GM18909 (cell line): ENCODE measurements around the gene MAP4K4.
"Not testable (repeated sequence)": the region's sequence is repeated elsewhere in the genome, so short reads cannot be mapped to it uniquely, and the experiment has no call there.

Source experiments
- ATAC-seq: cut with Tn5 transposase; IDR thresholded peaks from one replicate; pipeline ENCODE4 v1.9.1; 2021; ENCODE audit warnings: mild to moderate bottlenecking; ENCODE audit not compliant: unreplicated experiment, poor library complexity

The MAP4K4 gene

DNA sequence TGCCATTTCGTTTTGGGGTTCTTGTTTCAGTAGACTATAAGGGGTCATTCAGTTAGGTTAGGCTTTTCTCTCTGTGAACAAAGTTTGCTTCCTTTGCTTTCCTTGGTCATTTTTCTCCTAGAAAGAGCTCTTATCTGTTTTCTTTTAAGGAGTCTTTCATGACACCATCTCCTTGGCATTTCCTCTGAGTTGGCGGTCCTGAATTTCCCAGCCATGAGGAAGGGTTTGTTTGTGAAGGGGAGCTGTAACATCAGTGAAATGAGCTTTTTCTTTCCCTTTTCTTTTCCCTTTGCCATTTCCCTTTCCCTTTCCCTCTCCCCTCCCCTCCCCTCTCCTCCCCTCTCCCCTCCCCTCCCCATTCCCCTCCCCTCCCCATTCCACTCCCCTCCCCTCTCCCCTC, 61.7 kb downstream of the MAP4K4 start:
- no peak for ATAC-seq

DNA sequence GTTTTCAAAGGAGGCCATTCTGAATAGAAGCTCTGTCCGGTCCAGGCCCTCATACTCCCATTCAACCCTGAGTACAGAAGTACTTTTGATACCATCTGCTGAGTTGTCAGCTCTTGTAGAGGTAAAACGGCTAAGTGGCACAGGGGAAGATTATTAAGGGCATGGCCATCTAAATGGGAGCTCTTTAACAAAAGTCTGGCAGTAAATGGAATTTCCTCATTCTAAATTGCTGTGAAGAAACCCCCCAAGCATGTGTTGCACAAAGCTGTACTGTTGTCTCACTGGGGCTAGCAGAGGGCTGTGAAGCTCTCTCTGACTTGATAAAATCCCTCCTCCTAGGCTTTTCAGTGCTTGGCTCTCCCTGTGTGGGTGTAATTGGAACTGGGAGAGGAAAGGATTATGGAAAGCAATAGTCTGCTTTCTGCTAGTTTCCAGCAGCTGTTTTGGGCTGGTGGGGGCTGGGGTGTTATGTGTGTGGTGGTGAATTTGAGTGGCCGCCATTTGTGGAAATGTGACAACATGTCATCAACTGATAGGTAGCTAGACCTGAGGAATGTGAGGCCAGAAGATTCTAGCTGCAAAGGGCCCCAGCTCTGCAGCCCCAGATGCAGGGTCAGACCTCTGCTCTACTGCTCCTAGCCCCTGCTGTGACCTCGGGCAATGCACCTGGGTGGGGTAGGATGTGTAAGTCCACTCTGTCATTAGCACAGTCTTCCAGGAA, 65.1 kb downstream of the MAP4K4 start:
- ATAC-seq = no peak

DNA sequence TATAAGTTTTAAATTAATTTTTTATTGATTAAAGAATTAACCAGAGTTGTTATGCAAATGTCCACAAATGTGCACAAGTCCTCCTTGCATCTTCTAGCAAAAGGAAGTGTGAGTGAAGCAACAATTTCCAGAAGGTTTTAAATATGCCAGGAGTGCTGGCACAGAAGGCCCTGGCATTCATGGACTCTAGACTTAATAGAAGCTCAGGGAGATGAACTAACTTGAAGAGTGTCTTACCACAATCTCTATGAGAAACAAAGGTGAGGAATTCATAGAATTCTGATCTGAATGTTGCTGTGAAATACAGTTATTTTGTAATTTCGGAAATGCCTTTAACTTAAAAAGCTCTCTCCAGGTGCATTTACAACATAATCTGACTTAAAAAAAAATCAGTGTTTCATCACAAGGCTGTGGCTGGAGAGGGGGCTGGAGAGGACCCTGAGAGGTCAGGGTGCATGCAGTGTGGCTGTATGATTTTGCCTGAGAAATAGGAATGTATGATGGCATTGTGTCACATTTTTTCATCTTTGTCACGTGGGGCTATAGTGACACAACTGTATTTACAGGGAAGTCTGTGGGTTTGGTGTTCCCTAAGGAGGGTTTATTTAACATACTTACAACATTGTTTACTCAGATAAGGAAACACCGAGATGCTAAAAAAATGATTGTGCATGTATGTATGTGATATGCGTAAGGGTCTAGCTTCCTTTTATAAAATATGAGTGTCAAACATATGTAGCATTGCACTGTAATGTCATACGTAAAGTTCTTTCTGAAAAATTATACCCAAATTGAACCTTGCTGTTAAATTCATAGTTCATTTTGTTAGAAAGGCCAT, 66.2 kb downstream of the MAP4K4 start:
- ATAC-seq = no peak

DNA sequence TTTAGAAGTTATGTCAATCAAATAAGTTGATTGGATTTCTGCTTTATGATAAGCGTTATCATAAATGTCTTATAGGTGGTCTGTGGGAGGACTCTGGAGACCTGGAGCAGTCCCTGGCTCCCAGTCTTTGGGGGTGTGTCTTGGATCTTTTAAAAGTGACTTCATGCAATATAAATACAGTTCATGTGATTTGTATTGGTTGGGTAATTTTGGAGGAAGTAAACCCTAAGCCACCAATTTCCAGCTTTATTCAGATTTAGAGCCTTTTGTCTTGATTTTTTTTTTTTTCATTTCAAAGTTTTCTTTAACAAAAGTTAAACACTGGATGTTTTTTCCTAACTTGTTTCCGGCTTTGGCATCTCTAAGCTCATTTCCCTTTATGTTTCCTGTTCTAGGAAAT, 68.8 kb downstream of the MAP4K4 start:
- ATAC-seq = no peak

DNA sequence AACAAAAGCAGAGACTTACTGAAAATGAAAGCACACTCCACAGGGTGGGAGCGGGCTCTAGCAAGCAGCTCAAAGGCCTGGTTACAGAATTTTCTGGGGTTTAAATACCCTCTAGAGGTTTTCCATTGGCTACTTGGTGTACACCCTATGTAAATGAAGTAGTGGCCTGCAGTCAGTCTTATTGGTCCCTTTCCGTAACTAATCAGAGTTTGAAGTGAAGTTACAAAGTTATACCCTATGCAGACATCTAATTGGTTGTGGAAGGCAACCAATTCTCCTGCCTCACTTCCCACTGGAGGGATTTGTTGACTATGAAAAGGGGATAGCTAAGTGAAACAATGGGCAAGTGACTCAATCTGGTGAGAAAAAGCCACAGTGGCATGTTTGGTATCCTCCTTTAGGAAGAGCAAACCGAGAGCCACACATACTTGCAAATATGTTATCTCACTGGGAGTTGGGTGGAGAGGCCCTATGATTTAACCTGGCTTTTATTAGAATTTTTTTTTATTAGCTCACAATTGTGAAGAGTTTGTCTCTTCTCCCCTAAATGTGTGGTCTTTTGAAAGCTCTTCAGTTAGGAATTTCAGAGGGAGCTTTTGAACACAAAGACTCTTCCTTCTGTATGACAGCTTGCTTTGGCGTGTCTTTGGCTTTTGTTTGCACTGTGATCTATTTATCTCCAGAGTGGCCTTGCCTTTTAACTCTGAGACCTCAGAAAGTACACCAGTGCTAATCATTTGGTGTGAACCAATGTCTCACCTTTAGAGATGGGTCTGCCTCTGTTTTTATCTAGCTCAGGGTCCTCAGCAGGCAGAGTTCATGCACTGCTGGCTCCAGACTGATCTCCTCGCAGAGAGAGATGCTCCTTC, 69.6 kb downstream of the MAP4K4 start:
- no peak for ATAC-seq

DNA sequence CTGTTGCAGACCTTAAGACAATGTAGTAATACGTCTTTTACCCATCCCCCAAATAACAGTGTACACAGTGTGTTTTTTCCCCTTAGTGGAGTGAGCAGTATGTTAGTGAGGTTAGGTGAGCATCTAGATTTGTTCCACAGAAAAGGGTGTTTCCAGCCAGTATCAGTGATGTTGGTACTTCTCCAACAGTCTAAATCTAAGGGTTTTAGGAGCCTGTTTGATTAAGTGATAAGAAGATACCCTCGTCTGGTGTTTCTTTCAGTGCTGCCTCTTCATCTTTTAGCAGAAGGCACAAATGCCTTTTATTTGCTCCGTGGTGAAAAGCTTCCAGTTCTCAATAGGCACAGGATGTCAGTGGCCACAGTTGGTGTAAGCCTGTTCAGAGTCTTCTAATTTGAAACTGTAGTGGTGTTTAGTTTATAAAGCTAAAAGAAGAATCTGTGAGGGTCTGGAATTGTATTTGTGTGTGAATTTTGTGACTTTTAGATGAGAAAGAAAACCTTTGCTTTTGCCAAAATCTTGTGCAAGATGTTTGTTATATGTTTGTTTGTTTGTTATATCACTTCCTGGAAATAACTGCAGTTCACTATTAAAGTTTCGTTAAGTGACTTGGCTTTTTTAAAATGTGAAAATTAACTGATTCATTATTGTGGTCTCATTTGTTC, 71.2 kb downstream of the MAP4K4 start:
- ATAC-seq = no peak

DNA sequence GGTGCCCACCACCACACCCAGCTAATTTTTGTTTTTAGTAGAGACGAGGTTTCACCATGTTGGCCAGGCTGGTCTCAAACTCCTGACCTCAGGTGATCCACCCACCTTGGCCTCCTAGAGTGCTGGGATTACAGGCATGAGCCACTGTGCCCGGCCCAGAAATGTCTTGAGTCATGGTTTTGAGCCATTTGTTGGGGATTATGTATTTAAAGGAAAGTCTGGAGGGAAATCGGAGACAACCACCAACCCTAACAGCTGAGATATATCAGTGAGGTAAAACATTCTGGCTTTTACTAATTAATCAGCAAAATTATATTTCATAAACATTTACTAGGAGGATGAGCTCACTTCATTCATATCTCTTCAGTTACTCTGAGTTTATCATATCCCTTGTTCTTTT, 72.2 kb downstream of the MAP4K4 start:
- not testable (repeated sequence) for ATAC-seq

DNA sequence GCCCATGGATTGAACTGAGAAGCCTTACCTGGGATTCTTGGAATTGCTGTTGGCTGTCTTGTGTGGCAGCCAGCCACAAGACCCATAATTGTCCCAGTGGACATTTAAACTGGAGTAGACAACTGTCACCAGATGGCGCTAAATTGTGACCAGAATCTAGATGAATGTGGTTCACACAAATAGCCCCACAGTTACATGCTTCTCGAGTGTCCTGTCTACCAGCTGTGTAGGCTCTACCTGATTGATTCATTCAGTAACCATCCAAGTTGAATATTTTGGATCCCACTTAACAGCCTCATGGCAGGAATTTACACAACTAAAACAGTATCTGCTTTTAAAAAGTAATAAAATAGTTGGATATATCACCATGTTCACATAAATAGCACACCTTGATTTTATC, 73.2 kb downstream of the MAP4K4 start:
- ATAC-seq = peak; percentile 76

DNA sequence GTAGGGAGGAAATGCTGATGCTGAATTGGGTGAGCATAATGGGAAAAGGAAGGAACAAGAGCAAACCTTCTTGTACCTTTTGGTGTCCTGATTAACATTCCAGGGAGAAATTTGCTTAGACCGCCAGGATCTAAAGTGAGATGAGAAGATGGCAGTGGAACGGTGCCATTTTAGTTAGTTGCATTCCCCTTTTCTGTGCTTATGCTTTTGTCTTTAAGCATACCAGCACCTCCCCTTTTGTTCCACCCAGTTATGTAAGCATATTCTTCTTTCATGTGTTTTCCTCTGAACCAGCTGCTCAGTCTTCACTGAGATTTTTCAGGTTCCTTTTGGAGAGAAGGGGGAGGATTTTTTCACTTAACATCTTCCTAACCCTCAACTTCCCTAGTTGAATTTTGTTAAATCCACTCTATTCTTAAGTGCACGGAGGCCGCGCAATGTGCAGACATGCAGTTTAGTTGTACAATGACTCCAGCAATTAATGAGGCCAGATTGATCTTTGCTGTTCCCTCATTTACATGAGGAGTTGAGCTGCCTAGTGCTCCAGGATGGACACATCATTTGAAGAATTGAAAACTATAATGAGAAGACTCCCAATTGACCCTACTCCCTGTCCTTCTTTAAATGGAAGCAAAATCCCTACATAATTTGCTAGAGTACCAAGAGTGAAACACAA, 73.9 kb downstream of the MAP4K4 start:
- ATAC-seq = no peak

DNA sequence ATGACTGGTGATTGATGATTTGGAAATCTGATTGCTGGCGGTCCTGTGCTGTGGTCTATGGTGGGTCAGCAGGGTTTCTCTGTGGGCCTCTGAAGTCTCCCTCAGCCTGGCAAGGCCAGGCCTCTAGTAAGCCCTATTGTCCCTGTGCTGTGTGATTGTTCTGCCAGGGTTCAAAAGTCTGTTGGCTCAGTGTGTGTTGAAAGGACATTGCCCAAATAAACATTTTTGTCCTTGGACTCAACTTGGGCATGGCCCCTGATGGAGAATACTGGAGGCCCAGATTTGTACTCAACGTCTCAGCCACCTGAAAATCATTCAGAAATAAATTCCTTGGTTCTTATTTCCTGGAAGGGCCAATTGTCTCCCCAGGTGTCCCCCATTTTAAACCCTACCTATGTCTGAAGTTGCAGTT, 74.4 kb downstream of the MAP4K4 start:
- ATAC-seq = no peak

DNA sequence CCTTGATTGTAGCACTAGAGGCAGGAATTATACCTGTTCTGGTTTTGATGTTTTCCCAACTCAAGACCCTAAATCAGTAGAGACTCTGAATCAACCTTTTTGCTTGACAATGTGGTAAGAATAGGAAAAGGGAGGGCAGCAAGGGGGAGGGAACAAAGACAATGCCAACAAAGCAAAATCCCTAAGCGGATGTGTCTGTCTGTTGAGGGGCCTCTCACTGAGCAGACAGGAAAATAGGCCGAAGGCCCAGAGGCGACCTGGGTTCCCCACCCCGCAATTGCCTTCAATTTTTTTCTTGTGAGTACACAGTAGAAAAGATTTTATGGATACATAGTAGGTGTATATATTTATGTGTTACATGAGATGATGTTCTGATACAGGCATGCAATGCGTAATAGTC, 75.6 kb downstream of the MAP4K4 start:
- ATAC-seq = no peak

DNA sequence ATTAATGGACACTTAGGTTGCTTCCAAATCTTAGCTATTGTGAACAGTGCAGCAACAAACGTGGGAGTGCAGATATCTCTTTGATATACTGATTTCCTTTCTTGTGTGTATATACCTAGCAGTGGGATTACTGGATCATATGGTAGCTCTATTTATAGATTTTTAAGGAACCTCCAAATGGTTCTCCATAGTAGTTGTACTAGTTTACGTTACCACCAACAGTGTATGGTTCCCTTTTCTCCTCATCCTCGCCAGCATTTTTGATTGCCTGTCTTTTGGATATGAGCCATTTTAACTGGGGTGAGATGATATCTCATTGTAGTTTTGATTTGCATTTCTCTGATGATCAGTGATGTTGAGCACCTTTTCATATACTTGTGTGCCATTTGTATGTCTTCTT, 76.5 kb downstream of the MAP4K4 start:
- ATAC-seq = not testable (repeated sequence)

DNA sequence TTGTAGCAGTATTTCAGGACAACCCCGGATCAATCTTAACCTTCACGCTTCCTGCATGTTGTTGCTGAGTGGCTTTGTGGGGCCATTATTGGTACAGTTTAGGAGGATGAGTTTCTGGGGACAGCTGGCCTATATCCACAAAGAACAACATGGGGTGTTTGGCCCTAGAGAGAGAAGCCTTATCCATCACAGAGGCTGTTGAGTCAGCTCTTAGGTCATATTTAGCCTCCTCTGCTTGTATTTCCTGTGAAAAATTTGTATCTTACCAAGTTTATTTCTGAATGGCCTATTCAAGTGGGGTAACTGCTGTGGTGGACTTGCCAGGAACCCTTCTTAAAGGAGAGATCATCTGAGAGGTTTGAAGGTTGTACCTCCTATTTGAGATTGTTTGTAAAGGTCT, 77.6 kb downstream of the MAP4K4 start:
- no peak for ATAC-seq

DNA sequence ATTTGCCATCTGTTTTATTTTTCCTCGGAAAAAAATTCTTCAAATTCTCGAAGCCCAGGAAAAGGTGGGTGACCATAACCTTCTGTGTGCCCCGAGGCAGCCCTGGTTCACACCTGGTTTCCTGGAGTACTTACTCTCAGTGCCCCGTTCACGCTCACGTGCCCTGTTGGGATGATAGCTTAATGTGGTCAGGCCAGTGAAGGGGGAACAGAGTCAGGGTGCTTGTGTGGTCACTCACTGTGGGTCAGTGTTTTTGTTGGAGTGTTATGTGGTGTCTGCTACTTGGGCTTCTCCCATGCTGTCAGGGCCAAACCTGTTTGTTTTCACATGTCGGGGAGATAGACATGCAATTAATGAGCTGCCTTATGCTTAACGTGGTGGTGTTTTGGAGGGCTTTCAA, 78.1 kb downstream of the MAP4K4 start:
- no peak for ATAC-seq

DNA sequence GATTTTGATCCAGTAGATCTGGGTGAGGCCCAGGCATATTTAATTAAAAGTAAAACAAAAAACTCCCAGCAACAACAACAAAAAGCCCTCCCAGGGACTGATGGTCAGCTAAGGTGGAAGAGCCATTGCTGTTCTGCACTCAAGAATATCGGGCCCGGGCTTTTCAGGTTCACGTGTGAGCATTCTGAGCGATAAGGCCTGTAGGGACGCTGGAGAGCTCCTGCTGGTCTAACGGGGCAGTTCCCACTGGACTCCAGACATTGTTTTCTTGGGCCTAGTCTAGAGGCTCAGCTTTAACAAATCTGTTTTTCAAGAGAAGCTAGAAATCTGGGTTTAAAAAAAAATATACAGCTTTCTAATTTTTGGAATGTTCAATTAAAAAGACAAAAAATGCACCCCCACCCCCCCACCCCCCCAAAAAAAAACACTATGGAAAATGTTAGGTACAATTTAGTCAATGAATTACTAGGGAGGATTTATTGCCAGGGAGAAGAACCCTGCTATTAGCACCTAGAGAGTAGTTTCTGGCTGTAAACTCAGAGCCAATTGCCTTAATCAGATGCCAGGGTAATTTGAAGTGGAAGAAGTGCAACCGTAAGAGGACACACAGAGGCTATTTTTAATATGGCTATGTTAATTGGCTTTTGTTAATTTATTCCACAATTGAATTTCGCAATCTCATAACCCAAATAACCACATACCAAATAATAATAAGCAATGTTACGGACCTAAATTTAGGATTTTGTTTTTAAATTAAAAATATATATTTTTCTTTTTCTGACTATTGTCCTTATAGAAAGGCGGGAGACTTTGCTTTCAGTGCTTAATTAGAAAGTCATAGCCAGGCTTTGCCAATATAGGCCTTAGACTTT, 78.9 kb downstream of the MAP4K4 start:
- ATAC-seq = no peak

DNA sequence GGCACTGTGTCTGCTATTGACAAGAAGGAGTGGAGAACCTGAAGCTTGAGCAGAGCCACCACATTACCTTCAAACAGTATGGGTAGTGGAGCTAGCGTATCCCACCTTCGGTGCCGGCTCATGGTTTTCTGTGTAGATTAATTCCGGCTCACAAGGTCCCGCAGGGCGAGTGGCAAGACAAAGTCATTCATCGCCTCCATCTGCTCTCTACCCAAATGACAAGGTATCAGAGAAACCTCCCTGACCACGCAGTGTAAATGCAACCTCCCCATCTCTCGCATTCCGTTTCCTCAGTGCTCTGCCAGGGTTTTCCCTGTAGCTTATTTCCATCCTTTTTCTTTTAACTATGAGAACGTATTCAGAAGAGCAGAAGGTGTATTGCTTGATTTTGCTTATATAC, 79.8 kb downstream of the MAP4K4 start:
- ATAC-seq = no peak

DNA sequence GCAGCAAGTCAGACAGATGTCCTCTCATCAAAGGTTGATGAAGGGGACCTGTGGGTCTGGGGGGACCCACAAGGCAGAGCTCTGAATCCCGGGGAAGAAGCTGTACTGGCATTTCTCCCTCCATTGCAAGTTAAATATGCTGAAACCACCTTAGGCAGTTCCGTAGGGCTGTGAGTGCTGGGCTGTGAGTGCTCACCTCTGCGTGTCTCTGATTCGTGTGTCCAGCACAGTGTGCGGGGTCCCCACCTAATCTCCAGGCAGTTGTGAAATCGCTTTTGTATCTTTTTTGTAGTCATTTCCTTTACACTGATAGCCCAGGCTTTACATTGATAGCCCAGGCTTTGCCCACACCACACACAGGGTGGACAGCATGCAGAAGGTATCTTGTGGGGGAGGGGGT, 80.6 kb downstream of the MAP4K4 start:
- ATAC-seq = no peak

DNA sequence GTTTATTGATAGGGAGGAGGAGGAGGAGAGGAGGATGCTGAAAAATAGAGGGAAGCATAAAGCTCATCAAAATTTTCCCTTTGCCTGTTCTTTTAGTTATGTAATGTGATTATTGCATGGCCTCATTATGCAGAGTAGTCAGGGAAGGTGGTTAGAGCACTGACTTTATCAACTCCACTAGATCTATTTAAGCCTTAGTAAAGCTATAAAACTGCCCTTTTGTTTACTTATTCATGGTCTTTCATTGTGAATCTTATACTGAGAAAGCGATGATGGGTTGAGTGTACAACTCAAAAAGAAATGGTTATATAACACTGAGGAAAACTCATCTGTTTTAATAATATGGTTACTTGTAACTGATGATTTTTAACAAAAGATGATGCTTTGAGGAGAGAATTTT, 81.7 kb downstream of the MAP4K4 start:
- ATAC-seq = no peak

DNA sequence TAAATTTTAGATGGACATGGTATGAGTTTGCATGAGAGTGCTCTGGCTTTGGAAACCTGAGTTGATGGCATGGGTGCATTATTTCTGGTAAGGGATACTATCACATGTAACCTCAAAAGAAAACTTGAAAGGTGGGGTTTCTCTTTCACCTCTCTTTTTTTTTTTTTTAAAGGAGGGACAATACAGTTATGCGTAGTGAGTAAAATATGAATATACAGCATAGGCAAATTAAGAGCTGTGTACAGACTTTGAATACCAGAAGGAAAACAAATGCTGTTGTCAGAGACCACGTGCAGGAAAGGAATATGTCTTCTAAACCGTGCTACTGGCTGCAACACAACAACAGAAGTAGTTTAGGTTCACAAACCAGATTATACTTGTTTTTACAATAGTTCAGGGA, 82.1 kb downstream of the MAP4K4 start:
- ATAC-seq = no peak
